Measurements from ENCODE around the gene HIPK2.

DNA sequence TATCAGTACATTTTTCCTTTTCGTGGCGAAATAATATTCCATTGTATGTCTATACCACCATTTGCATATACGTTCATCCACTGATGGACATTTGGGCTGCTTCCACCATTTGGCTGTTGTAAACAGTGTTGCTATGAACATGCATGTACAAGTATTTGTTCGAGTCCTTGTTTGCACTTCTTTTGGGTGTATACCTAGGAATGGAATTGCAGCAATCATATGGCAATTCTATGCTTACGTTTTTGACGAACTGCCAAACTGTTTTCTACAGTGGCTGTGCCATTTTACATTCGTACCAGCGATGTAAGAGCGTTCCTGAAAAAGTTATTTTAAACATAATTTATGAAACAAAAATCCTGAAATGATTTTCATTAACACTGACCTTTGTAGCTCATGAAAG, 79.5 kb downstream of the HIPK2 start:
- TF ChIP-seq, protein P1, sequence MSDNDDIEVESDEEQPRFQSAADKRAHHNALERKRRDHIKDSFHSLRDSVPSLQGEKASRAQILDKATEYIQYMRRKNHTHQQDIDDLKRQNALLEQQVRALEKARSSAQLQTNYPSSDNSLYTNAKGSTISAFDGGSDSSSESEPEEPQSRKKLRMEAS (IDR thresholded peaks at IDR 0.05; ENCODE audit: low read depth, low read length): no peak
- TF ChIP-seq FOS (IDR thresholded peaks at IDR 0.05; ENCODE audit: borderline replicate concordance, extremely low read depth, insufficient read length) (no peak), BMI1 (IDR thresholded peaks at IDR 0.05; ENCODE audit: borderline replicate concordance) (no peak)

Measured in GM12878 (cell line).